ACHN (cell line): ENCODE results near the gene UMAD1.

ENCODE experiments used
- DNase-seq: peaks from one replicate; pipeline ENCODE4 v3.0.0-alpha.2; 2015
- in situ Hi-C: cut with HindIII; loops from 2 replicates; pipeline ENCODE4 v1.10.0; 2017; ENCODE audit warnings: low sequenced_read_pairs, low pct_ligation_motif_present, low pct_unique_long_range_greater_than_20kb

The UMAD1 gene

GRCh38 chr7:7882888-7883287, 242.3 kb downstream of the UMAD1 start:
- in situ Hi-C loops, result no loop called here
- no peak for DNase-seq

- DNase-seq, result no peak
- in situ Hi-C loops, result no loop called here
These were observed 242.8 kb downstream of the UMAD1 start for GRCh38 chr7:7883394-7883793.

GRCh38 chr7:7884855-7885254, 244.3 kb downstream of the UMAD1 start:
- no peak for DNase-seq
- in situ Hi-C loops, result no loop called here

GRCh38 chr7:7889791-7890568, 249.4 kb downstream of the UMAD1 start:
- in situ Hi-C loops, result no loop called here
- DNase-seq, result no peak

- DNase-seq, result no peak
- in situ Hi-C loops, result no loop called here
These were observed 254.6 kb downstream of the UMAD1 start for GRCh38 chr7:7895004-7895650.

- in situ Hi-C loops, result no loop called here
- no peak for DNase-seq
These were observed 255.2 kb downstream of the UMAD1 start for GRCh38 chr7:7895754-7896153.

- DNase-seq, result no peak
- in situ Hi-C loops, result no loop called here
These were observed 257.0 kb downstream of the UMAD1 start for GRCh38 chr7:7897509-7897908.

- no peak for DNase-seq
- in situ Hi-C loops, result no loop called here
These were observed 257.5 kb downstream of the UMAD1 start for GRCh38 chr7:7897949-7898515.

- in situ Hi-C loops, result no loop called here
- DNase-seq, result no peak
These were observed 262.3 kb downstream of the UMAD1 start for GRCh38 chr7:7902845-7903244.

GRCh38 chr7:7907306-7907705, 266.8 kb downstream of the UMAD1 start:
- DNase-seq, result no peak
- in situ Hi-C loops, result no loop called here

- in situ Hi-C loops, result no loop called here
- DNase-seq, result no peak
These were observed 268.1 kb downstream of the UMAD1 start for GRCh38 chr7:7908622-7909145.

GRCh38 chr7:7909376-7909775, 268.8 kb downstream of the UMAD1 start:
- in situ Hi-C loops, result no loop called here
- DNase-seq, result no peak

GRCh38 chr7:7911369-7912123, 271.0 kb downstream of the UMAD1 start:
- in situ Hi-C loops, result no loop called here
- no peak for DNase-seq

- no peak for DNase-seq
- in situ Hi-C loops, result no loop called here
These were observed 272.4 kb downstream of the UMAD1 start for GRCh38 chr7:7912937-7913336.

GRCh38 chr7:7913504-7913903, 273.0 kb downstream of the UMAD1 start:
- in situ Hi-C loops, result no loop called here

GRCh38 chr7:7914547-7914946, 274.0 kb downstream of the UMAD1 start:
- DNase-seq, result no peak
- in situ Hi-C loops, result no loop called here

More at GRCh38 chr7:7913504-7913903, 273.0 kb downstream of the UMAD1 start:
- DNase-seq, result no peak

GRCh38 chr7:7916064-7916463, 275.5 kb downstream of the UMAD1 start:
- no peak for DNase-seq
- in situ Hi-C loops, result no loop called here

GRCh38 chr7:7917593-7917992, 277.0 kb downstream of the UMAD1 start:
- DNase-seq, result no peak
- in situ Hi-C loops, result no loop called here
